GM10847 (cell line): ENCODE measurements around the gene PALS1.
A peak's percentile ranks its signal among the peaks of the same experiment; 100 is the strongest.

Experiments used
- POLR2A ChIP-seq: IDR thresholded peaks from 2 replicates; pipeline ENCODE4 v1.6.1; 2011; ENCODE audit not compliant: insufficient read length; ENCODE audit errors: extremely low read depth

PALS1 gene

GRCh38 chr14:67241411-67242167 is at the start of gene PALS1:
PALS1 (plus strand) TSS chr14:67241435; CDS start chr14:67279171, 37,736 bp downstream.
- peak; percentile 11 for TF ChIP-seq POLR2A

GRCh38 chr14:67191768-67192290 is 49.4 kb upstream of the PALS1 start:
- no peak for TF ChIP-seq POLR2A

DNA sequence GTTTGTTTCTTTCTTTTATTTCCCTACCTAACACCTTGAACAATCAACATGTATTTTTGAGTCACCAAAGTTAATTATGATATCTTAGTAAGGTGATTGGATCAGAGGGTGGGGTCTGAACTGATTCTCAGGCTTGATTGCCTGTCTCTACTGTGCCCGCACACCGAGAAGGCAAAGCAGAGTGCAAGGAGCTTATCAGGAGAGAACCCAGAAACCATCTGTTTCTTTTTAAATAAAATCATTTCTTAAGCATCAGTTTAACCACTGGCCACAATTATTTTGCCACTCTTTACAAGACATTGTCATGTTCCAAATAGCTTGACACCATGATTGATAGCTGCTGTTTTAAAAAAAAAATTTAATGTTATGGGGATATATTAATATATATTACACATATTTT is 48.9 kb upstream of the PALS1 start:
- no peak for TF ChIP-seq POLR2A

DNA sequence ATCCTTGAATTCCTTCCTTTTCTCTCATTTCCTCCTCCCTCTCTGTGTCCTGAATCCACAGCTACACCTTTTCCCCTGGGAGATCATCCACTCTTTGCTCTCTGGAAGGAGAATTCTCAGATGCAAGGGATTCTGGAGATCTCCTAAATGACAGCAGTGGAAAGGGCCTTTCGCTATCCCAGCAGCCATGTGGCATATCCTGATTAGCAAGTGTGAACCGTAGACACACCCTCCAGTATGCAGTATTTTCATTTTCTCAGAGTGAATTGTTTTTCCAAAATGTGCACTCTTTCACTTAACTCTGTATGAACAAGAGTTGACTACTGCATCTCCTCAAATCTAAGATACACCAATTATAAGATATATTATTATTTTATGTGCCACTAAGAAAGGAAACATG is 46.0 kb upstream of the PALS1 start:
- TF ChIP-seq POLR2A, result no peak

DNA sequence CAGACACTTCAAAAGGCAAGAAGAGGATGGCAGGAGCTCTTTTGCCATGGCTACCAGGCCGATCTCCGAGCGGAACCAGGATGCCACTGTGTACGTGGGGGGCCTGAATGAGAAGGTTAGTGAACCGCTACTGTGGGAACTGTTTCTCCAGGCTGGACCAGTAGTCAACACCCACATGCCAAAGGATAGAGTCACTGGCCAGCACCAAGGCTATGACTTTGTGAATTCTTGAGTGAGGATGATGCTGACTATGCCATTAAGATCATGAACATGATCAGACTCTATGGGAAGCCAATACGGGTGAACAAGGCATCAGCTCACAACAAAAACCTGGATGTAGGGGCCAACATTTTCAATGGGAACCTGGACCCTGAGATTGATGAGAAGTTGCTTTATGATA is 42.2 kb upstream of the PALS1 start:
- no peak for TF ChIP-seq POLR2A

DNA sequence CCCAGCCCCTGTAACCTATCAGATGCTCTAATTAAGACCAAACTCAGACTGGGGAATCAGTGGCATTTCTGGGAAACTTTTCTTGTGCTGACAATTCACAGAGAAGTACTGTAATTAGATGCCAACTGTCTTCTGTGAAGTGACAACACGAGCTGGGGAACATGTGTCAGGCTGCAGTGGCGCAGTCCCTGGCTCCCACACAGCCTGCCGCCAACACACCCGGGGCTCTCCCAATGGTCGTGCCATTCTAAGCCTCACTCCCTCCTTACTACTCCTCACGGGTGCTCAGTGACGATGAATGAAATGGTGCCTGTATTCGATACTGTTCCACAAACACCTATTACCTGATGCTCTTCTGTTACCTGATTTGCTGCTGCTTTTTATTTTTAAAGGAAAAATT is 33.4 kb upstream of the PALS1 start:
- no peak for TF ChIP-seq POLR2A

DNA sequence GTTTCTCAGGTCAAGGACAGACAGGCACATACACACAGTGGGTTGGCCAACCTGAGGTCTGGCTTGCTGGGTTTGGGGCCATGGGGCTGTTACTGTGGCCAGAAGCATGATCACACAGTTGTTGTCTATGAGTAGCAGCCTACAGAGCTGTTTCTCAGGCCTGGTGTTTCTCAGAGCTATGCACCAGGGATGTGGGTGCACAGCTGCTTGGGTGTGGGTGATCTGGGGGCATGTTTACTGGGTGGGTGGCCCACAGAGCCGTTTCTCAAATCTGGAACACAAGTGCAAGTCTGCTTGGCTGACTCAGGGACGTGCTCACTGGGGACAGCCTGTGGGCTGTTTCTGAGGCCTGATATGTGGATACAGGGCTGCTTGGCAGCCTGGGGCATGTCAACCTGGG is 23.1 kb upstream of the PALS1 start:
- TF ChIP-seq POLR2A, result no peak

DNA sequence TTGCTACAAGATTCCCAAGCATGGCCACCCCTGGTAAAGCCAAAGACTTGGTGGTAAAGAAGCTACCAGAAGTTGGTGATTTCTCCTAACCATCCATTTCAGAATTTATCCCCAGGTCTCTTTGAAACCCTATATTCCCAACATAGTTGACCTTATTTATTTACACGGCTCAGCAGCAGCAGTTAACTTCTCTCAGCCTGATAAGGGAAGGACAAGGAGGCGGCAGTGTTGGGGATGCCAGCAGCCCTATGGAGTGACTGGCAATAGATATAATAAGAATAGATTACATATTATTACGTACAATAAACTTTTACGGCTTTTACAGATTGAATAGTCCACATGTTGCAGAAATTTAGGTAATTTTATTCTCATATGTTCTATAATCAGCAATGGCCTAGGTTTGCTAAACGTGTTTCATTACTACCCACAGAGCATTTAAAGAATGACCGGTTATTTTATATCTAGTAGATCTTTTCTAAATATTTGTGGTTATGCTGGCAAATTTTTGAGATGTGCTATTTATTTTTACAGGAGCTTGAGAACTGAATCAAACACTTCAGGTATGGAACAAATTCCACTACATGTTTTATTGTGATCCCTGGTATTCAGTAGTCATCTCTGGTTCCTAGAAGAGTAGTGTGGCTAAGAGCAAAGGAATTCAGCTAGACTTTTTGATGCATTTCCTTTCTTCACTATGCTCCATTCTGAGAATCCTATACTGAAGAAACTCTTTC is 19.8 kb upstream of the PALS1 start:
- no peak for TF ChIP-seq POLR2A

DNA sequence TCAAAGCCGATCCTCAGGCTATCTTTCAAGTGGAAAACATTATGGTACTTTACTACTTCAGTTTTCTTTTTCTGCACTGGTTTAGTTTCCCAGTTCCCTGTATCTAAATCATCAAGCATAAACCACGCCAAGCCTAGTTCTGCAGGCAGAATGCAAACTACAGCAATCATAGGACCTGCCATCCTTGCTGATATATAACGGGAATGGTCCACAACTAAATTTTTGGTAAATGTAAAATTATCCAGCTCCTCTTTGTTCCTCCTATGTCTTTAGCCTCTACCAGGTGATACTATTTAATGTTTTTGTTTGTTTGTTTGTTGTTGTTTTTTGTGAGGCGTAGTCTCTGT is 19.3 kb upstream of the PALS1 start:
- TF ChIP-seq POLR2A, result no peak

GRCh38 chr14:67225523-67225922 is 15.7 kb upstream of the PALS1 start:
- no peak for TF ChIP-seq POLR2A

- TF ChIP-seq POLR2A, result no peak
These were observed 12.8 kb upstream of the PALS1 start for GRCh38 chr14:67228325-67228984.

GRCh38 chr14:67232066-67232465 is 9.2 kb upstream of the PALS1 start:
- no peak for TF ChIP-seq POLR2A

DNA sequence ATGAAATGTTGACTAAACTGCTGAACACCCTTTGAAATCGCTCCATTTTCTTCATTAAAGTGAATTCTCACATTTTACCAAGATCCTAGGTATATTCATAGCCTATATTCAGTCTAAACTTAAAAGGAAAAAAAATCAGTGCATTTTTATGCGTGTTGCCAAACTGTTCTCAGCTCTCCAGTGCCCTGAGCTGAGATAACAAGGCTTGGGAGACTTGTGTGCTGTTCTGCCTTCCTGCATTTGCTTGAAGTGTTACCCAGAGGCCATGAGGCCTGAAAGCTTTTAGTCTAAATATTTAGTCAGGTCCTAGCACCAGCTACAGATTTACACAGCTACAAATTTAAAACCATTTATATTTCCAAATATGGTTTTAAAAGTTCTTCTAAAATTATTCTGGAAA is 8.6 kb upstream of the PALS1 start:
- no peak for TF ChIP-seq POLR2A

DNA sequence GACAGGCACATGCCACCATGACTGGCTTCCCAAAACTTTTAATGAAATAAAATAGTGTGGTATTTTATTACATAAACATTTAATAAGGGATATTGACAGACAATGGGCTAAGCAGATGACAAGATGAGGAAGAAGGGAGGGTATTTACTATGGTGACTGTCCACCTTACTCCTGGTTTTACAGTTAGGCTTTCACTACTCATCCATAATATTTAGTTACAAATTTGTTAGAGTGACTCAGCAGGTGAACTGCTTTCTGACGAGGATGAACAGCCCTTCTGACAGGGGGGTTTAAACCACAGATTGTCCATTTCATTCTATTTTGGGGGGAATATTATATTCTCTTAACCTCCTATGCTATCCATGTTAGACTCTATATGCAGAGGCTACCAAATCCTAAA is 3.6 kb upstream of the PALS1 start:
- TF ChIP-seq POLR2A, result no peak

- no peak for TF ChIP-seq POLR2A
These were observed 1.7 kb upstream of the PALS1 start for GRCh38 chr14:67239582-67239981.
